Body of pancreas (tissue), 4 donors: Measurements from ENCODE around the gene RAP1A.

Experiments used
- CTCF ChIP-seq, 7 experiments: fragments of 450-650 bp in 4 of 7; fragments of 200-600 bp in 3 of 7; sonication (generic) in 3 of 7; IDR thresholded peaks; one replicate each; pipeline ENCODE4 v1.5.1; 2016 to 2019; ENCODE audit warnings: antibody characterized with exemption in 7 of 7
- POLR2A ChIP-seq, 3 donors: fragments of 450-650 bp; IDR thresholded peaks; one replicate each; pipeline ENCODE4 v1.6.1; 2016; ENCODE audit warnings: antibody characterized with exemption in 3 of 3, mild to moderate bottlenecking in 2 of 3

GRCh38 chr1:111597426-111597825 lies 22.2 kb upstream of the RAP1A start:
- TF ChIP-seq CTCF (IDR thresholded peaks at IDR 0.05) (no peak), POLR2A (IDR thresholded peaks at IDR 0.05) (no peak)
